ENCODE measurements around the gene MEFV.
"Not testable (repeated sequence)": the region's sequence is repeated elsewhere in the genome, so short reads cannot be mapped to it uniquely, and the experiment has no call there.

DNA sequence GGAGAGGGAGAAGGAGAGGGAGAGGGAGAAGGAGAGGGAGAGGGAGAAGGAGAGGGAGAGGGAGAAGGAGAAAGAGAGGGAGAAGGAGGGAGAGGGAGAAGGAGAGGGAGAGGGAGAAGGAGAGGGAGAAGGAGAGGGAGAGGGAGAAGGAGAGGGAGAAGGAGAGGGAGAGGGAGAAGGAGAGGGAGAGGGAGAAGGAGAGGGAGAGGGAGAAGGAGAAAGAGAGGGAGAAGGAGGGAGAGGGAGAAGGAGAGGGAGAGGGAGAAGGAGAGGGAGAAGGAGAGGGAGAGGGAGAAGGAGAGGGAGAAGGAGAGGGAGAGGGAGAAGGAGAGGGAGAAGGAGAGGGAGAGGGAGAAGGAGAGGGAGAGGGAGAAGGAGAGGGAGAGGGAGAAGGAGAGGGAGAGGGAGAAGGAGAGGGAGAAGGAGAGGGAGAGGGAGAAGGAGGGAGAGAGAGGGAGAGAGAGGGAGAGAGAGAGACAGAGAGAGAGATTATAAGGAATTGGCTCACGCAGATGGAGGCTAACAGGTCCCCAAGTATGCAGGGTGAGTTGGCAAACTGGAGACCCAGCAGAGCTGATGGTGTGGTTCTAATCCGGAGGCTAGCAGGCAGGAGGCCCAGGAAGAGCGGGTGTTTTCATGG, 58.6 kb downstream of the MEFV start:
- TF ChIP-seq ZNF274 (IDR thresholded peaks at IDR 0.05; ENCODE audit: low read depth, low read length); SUZ12 (IDR thresholded peaks at IDR 0.05; ENCODE audit: extremely low read depth, insufficient read depth, insufficient read length); YY1 (IDR thresholded peaks at IDR 0.05; ENCODE audit: insufficient read depth, insufficient read length): not testable (repeated sequence)
